NT2/D1 (cell line): ENCODE results near the gene MAML2.

Source experiments
- DNase-seq: peaks from one replicate; pipeline ENCODE4 v3.0.0-alpha.2; 2011; ENCODE audit warnings: low read depth, low spot score
- H3K27me3 ChIP-seq: 2 replicates; pipeline ENCODE4 v1.6.0; 2011; ENCODE audit warnings: mild to moderate bottlenecking; ENCODE audit not compliant: insufficient read length, insufficient read depth
- H3K36me3 ChIP-seq: 2 replicates; pipeline ENCODE4 v1.6.1; 2011; ENCODE audit warnings: mild to moderate bottlenecking, low read length, mixed read lengths; ENCODE audit not compliant: insufficient read depth, insufficient read length
- H3K4me1 ChIP-seq: 2 replicates; pipeline ENCODE4 v1.5.1; 2011; ENCODE audit not compliant: insufficient read depth, insufficient read length
- H3K4me3 ChIP-seq: 2 replicates; pipeline ENCODE4 v1.5.1; 2011; ENCODE audit warnings: low read depth; ENCODE audit not compliant: insufficient read length
- H3K9ac ChIP-seq: 2 replicates; pipeline ENCODE4 v1.6.0; 2011; ENCODE audit warnings: low read depth; ENCODE audit not compliant: insufficient read length
- H3K9me3 ChIP-seq: 2 replicates; pipeline ENCODE4 v1.5.1; 2011; ENCODE audit warnings: mild to moderate bottlenecking, low read length; ENCODE audit not compliant: insufficient read depth
- SUZ12 ChIP-seq: IDR thresholded peaks from 2 replicates; pipeline ENCODE4 v1.6.1; 2011; ENCODE audit not compliant: insufficient read length, insufficient read depth; ENCODE audit errors: extremely low read depth
- YY1 ChIP-seq: IDR thresholded peaks from 2 replicates; pipeline ENCODE4 v1.6.1; 2011; ENCODE audit not compliant: insufficient read length, insufficient read depth
- ZNF274 ChIP-seq: IDR thresholded peaks from 2 replicates; pipeline ENCODE4 v1.6.1; 2011; ENCODE audit warnings: mild to moderate bottlenecking, low read depth, low read length

MAML2 gene

DNA sequence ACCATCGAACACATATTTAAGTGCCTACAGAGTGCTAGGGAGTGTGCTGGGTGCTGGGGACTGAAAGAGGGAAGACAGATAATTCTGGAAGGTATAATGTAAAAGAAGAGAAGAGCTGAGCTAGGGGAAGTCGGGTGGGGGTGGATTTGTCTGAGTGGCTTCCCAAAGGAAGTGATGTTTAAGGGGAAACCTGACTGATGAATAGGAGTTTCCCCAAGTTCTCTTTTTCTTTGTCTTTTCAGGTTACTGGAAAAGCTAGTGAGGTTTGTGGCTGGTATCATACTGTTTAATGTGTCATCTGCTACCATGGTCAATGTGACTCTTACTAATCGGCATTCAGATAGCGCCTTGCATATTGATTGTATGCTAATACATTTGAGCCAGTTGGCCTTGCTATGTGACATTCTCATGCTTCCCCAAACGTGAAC is 267.4 kb downstream of the MAML2 start:
- Histone ChIP-seq H3K9ac (no peak overlapping the region), H3K36me3 (no peaks in the 10 kb centered on the region), H3K9me3 (no peaks in the 10 kb centered on the region), H3K27me3 (no peaks in the 10 kb centered on the region), H3K4me3 (no peak overlapping the region), H3K4me1 (no peaks in the 10 kb centered on the region)
- TF ChIP-seq YY1 (no peak), SUZ12 (no peak)
- no peak for DNase-seq

DNA sequence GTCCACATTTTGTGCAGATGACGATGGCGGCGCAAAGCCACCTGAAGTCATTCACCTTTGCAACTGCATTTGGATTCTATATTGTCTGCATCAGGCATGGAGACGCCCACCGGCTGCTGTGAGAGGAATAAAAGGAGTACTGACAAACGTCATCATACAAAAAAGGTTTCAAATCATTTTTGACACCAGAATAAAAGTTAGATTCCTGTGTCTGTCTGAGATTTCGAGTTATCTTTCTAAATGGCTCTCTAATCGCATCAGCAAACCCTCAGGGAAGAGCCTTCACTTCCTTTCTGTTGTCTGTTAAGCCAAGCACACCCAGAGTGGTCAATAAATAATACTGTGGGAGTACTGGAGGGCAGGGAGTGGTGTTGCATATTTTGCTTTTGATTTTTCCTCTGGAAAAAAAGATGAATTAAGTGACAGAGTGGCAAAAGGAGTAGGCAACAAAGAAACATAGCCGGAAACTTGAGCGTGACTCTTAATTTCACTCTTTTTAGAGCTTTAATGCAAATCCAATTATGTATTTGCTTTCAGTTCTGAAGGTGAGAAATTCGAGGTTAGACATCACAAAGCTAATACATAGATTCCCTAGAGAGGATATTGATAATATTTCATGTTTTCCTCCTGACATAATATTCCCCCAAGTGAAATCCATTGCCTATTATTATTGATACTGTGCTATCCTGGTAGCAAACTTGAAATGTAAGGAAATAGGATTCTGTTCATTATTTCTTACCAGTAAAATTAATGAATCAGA is 268.3 kb downstream of the MAML2 start:
- Histone ChIP-seq H3K9ac (no peak overlapping the region), H3K4me3 (no peak overlapping the region), H3K4me1 (no peaks in the 10 kb centered on the region), H3K9me3 (no peaks in the 10 kb centered on the region), H3K27me3 (no peaks in the 10 kb centered on the region), H3K36me3 (no peaks in the 10 kb centered on the region)
- TF ChIP-seq ZNF274, result no peak
- no peak for TF ChIP-seq SUZ12
- TF ChIP-seq YY1, result no peak
- no peak for DNase-seq

DNA sequence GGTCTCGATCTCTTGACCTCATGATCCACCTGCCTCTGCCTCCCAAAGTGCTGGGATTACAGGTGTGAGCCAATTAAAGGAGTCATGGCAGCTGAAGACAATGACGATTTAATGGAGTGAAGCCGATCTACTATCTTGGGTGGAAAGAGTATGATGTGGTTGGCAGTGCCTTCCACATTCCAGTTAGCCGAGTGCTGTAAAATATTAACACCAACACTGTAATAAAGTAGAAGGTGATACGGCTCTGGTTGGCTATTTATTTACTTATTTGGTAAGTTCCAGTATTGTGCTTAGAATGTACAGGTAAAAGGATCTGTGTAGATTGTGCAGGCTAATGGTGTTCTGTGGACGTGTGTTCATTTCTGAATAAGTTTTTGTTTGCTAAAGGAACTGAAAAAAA is 269.5 kb downstream of the MAML2 start:
- H3K9ac ChIP-seq, result no peak overlapping the region
- no peaks in the 10 kb centered on the region for H3K4me1 ChIP-seq
- no peaks in the 10 kb centered on the region for H3K27me3 ChIP-seq
- TF ChIP-seq ZNF274 (no peak), YY1 (no peak), SUZ12 (no peak)
- no peaks in the 10 kb centered on the region for H3K36me3 ChIP-seq
- no peak for DNase-seq
- no peaks in the 10 kb centered on the region for H3K9me3 ChIP-seq
- H3K4me3 ChIP-seq, result no peak overlapping the region

DNA sequence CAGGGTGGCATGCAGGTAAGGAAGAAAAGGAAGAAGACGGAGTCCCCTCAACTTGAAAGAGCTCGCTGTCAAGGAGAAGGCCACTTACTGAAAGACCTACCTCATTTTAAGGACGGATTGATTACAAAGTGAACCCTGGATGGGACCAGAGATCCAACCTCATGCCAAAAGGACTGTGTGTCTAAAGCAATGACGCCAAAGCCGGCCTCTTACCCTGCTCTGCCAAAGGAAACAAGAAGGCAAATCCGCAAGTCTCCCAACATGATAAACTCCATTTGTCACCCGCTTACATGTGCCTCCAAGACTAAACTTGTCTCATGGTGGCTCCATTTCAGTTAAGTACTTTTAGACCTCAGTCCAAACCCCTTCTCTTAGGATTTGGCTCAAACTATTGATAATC is 270.4 kb downstream of the MAML2 start:
- Histone ChIP-seq H3K4me1 (no peaks in the 10 kb centered on the region), H3K27me3 (no peaks in the 10 kb centered on the region), H3K9ac (no peak overlapping the region), H3K36me3 (no peaks in the 10 kb centered on the region), H3K4me3 (no peak overlapping the region), H3K9me3 (no peaks in the 10 kb centered on the region)
- DNase-seq, result no peak
- TF ChIP-seq ZNF274 (no peak), SUZ12 (no peak), YY1 (no peak)

DNA sequence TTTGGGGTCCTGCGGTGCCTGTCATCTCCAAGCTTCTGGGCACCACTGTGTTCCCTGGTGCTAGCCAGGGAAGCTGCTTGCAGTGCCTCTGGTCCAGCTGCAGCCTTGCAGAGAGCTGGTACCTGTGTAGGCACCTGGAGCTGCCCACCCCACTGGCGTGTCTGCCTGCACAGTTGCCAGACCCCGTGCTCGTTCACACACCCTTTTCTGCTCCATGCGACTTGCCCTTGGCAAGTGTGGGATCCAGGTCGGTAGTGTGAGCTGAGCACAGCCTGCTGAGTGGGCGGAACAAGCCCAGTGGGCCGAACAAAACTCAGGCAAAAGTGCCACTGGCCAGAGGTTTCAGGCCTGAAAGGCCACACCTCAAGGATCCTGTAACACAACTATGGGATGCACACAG is 272.5 kb downstream of the MAML2 start:
- no peak overlapping the region for H3K4me3 ChIP-seq

DNA sequence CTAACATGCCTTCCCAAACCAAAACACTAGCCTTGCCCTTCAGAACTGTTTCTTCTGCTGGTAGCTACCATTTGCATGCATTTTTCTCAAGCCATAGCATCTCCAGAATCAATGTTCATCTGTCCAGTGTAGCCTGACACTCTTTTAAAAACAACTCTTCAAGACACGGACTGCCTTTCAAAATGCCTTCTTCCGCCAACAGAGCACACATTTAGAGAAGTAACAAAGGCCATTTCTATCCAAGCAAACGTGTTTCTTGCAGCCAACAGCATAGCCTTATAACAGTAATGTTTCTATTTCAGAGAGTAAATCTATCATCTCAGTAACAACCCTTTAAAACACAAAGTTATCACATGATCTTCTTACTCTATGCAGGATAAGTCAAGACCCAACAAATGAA is 275.8 kb downstream of the MAML2 start:
- Histone ChIP-seq H3K4me1 (no peaks in the 10 kb centered on the region), H3K9ac (no peak overlapping the region), H3K36me3 (no peaks in the 10 kb centered on the region)

More for the DNA sequence above, 272.5 kb downstream of the MAML2 start:
- DNase-seq, result no peak
- Histone ChIP-seq H3K9me3 (no peaks in the 10 kb centered on the region), H3K4me1 (no peaks in the 10 kb centered on the region), H3K36me3 (no peaks in the 10 kb centered on the region), H3K9ac (no peak overlapping the region), H3K27me3 (no peaks in the 10 kb centered on the region)
- TF ChIP-seq SUZ12, result no peak
- no peak for TF ChIP-seq ZNF274
- TF ChIP-seq YY1, result no peak

DNA sequence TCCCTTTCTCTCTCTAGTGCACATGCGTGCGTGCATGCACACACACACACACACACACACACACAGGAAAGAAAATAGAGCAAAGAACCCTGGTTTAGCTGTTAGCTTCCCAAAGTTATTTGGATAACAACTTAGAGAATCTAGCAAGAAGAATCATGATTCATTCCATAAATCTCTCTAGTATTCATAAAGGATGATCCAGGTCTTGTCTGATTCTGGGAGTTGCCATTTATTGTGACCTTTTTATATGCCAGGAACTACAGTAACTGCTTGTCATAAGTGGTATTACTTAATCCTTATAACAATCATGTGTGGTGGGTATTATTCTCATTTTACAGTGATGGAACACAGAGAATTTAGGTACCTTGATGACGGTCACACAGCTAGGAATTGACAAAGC is 277.6 kb downstream of the MAML2 start:
- no peaks in the 10 kb centered on the region for H3K9me3 ChIP-seq
- no peak for TF ChIP-seq SUZ12
- H3K4me3 ChIP-seq, result no peak overlapping the region
- H3K4me1 ChIP-seq, result no peaks in the 10 kb centered on the region
- no peak for DNase-seq
- H3K36me3 ChIP-seq, result no peaks in the 10 kb centered on the region
- no peak overlapping the region for H3K9ac ChIP-seq
- H3K27me3 ChIP-seq, result no peaks in the 10 kb centered on the region

More for the DNA sequence above, 275.8 kb downstream of the MAML2 start:
- Histone ChIP-seq H3K9me3 (no peaks in the 10 kb centered on the region), H3K4me3 (no peak overlapping the region), H3K27me3 (no peaks in the 10 kb centered on the region)
- TF ChIP-seq SUZ12, result no peak
- TF ChIP-seq YY1, result no peak
- TF ChIP-seq ZNF274, result no peak
- no peak for DNase-seq
